Natural killer cell (primary cell): ENCODE results near the gene PCSK9. TPM values are rescaled to one million over a fixed set of nuclear protein-coding genes. Genes with fewer than 3 reads are reported as not detected.

ENCODE experiments used
- ATAC-seq, 3 donors: fragments of 150-1000 bp in 2 of 3; fragments of 200-7000 bp in 1 of 3; cut with Tn5 transposase; 1 replicate in 1 of 3; 2 replicates in 2 of 3; pipeline ENCODE4 v1.10.0; 2021; ENCODE audit warnings: mild to moderate bottlenecking in 2 of 3, moderate library complexity in 2 of 3
- DNase-seq, 2 donors: peaks; one replicate each; pipeline versions ENCODE4 v3.0.0 to v3.0.0-alpha.2; 2013 to 2021; ENCODE audit warnings: mixed read lengths in 1 of 2
- H3K27ac ChIP-seq: one replicate; pipeline ENCODE4 v1.5.1; 2013; ENCODE audit warnings: mild to moderate bottlenecking, low read length
- H3K27me3 ChIP-seq: one replicate; pipeline ENCODE4 v1.6.1; 2013; ENCODE audit warnings: low read length; ENCODE audit not compliant: control insufficient read depth, insufficient read depth
- H3K36me3 ChIP-seq: one replicate; pipeline ENCODE4 v1.6.1; 2013; ENCODE audit warnings: low read length; ENCODE audit not compliant: control insufficient read depth, insufficient read depth
- H3K4me1 ChIP-seq: one replicate; pipeline ENCODE4 v1.6.1; 2013; ENCODE audit warnings: low read length; ENCODE audit not compliant: control insufficient read depth, insufficient read depth
- H3K4me3 ChIP-seq: one replicate; pipeline ENCODE4 v1.5.1; 2013; ENCODE audit warnings: low read length
- H3K9me3 ChIP-seq: one replicate; pipeline ENCODE4 v1.6.1; 2013; ENCODE audit warnings: low read length; ENCODE audit not compliant: control insufficient read depth, insufficient read depth
- H3K27ac Mint-ChIP-seq, 2 donors: one replicate each; pipeline ENCODE4 v1.8.0; 2022; ENCODE audit warnings: mild to moderate bottlenecking in 2 of 2, mixed read lengths in 2 of 2, moderate library complexity in 1 of 2
- H3K27me3 Mint-ChIP-seq, 2 donors: one replicate each; pipeline ENCODE4 v1.8.0; 2022; ENCODE audit warnings: low read depth in 2 of 2, mixed read lengths in 2 of 2
- H3K36me3 Mint-ChIP-seq: one replicate; pipeline ENCODE4 v1.8.0; 2022; ENCODE audit warnings: mixed read lengths
- H3K4me1 Mint-ChIP-seq, 2 donors: one replicate each; pipeline ENCODE4 v1.8.0; 2022; ENCODE audit warnings: mixed read lengths in 2 of 2
- H3K4me3 Mint-ChIP-seq: one replicate; pipeline ENCODE4 v1.8.0; 2022; ENCODE audit warnings: mild to moderate bottlenecking, moderate library complexity, mixed read lengths
- H3K9me3 Mint-ChIP-seq, 2 donors: one replicate each; pipeline ENCODE4 v1.8.0; 2022; ENCODE audit warnings: mixed read lengths in 2 of 2
- CTCF ChIP-seq: fragments of 200-600 bp; IDR thresholded peaks from one replicate; pipeline ENCODE4 v1.8.0; 2022; ENCODE audit warnings: antibody characterized with exemption
- WGBS: methylation state at CpG from one replicate; pipeline ENCODE4 v1.1.7; 2013; ENCODE audit warnings: missing lambda C conversion rate; ENCODE audit not compliant: insufficient coverage; 5-methylcytosine and 5-hydroxymethylcytosine counted together
- intact Hi-C: fragments of 100-400 bp; cut with micrococcal nuclease; formaldehyde crosslinking; loops from one replicate; pipeline ENCODE4 v1.14.2; 2022
- total RNA-seq, 4 donors: library from RNA; stranded (reverse); fragments of 120-200 nt in 1 of 4; gene quantifications; one replicate each; pipeline versions ENCODE4 v1.2.3 to v1.2.4, GENCODE V29; 2013 to 2022

The PCSK9 gene
- total RNA-seq, 3 donors from 2014 or later (not counting 1 experiment from before 2014, with no cell fraction given): not detected

DNA sequence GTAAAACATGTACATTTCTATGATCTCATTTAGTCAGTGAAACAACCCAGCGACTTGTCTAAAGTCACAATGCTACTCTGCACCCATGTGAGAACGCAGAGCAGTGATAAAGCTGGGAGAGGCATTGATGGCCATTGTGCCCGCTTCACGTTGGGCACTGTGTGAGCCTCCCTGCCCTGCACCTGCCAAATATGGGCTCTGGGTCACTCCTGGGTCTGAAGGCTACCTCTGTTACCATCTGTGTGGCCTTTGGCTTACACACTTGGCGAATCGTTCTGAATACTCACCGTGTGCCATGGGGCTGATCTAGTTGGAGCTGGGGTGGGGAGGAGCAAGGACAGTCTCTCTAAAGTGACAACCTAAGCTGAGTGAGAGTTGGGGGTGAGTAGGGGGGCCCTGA, 29.9 kb downstream of the PCSK9 start:
- DNase-seq: no peak
- Mint-ChIP-seq H3K4me1 (peaks cover 11 to 16% of the 10 kb centered on the region in 2 donors), H3K36me3 (peaks cover 47% of the 10 kb centered on the region), H3K27ac (peak overlapping the region; percentile 50 to 59), H3K4me3 (no peak overlapping the region), H3K27me3 (no peaks in the 10 kb centered on the region), H3K9me3 (no peaks in the 10 kb centered on the region)
- TF ChIP-seq CTCF: no peak
- ATAC-seq: no peak
- Histone ChIP-seq H3K36me3 (peaks cover 70% of the 10 kb centered on the region), H3K27ac (no peak overlapping the region), H3K9me3 (no peaks in the 10 kb centered on the region), H3K4me1 (no peaks in the 10 kb centered on the region), H3K27me3 (no peaks in the 10 kb centered on the region), H3K4me3 (no peak overlapping the region)
- 95% methylated on average over 7 of the region's 7 CpGs for WGBS
- intact Hi-C loops: no loop called here

DNA sequence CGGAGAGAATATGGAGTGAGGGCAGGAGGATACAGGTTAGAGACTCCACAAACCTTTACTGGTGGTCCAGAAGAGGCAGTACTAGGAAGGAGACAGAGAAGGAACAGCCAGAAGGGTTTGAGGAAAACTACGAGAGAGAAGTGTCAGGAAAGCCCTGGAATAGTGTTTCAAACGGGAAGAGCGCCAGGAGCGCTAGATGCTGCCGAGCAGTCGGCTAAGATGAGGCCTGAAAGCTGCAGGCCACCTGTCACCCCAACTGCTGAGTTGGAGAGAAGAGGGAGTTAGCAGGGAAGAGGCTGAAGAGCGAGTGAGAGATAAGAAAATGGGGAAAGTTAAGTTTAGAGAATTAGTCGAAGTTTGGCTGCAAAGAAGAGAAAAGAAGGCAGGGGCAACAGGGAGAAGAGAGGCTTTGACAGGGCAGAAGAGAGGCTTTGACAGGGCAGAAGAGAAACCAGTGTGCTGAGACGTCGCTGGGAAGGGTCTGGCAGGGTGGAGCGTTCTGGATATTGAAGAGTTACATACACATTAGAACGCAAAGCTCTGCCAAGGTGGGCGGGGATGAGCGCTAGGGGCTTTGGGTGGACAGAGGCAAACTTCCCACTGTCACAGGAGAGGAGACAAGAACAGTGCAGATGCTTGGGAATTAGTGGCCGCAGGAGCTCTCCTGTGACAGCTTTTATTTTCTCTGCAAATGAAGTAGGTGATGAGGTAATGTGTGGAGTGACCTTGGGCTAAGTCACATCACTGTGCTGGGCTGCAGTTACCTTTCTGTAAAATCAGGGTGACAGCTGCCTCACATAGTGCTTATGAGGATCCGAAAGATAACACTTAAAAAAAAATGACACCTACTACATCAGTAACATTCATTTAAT, 31.2 kb downstream of the PCSK9 start:
- DNase-seq: no peak
- H3K36me3 ChIP-seq: peaks cover 81% of the 10 kb centered on the region
- H3K27ac ChIP-seq: no peak overlapping the region
- Mint-ChIP-seq H3K36me3 (peaks cover 53% of the 10 kb centered on the region), H3K27ac (peak overlapping the region; percentile 50 to 60), H3K27me3 (no peaks in the 10 kb centered on the region), H3K9me3 (no peaks in the 10 kb centered on the region), H3K4me3 (no peak overlapping the region), H3K4me1 (peaks cover 11 to 16% of the 10 kb centered on the region in 2 donors)
- no peaks in the 10 kb centered on the region for H3K27me3 ChIP-seq
- H3K9me3 ChIP-seq: no peaks in the 10 kb centered on the region
- TF ChIP-seq CTCF: no peak
- no peak overlapping the region for H3K4me3 ChIP-seq
- intact Hi-C loops: no loop called here
- no peaks in the 10 kb centered on the region for H3K4me1 ChIP-seq
- no peak for ATAC-seq
- 98% methylated on average over 16 of the region's 17 CpGs for WGBS

- Histone ChIP-seq H3K36me3 (peaks cover 88% of the 10 kb centered on the region), H3K27me3 (no peaks in the 10 kb centered on the region), H3K9me3 (no peaks in the 10 kb centered on the region), H3K27ac (no peak overlapping the region), H3K4me1 (no peaks in the 10 kb centered on the region), H3K4me3 (no peak overlapping the region)
- no peaks in the 10 kb centered on the region for H3K27me3 Mint-ChIP-seq
- H3K4me1 Mint-ChIP-seq: peaks cover 11 to 18% of the 10 kb centered on the region in 2 donors
- DNase-seq (peak in 1 of 2 donors; percentile 9), ATAC-seq (peak; percentile 52 to 65 (median 52))
- H3K27ac Mint-ChIP-seq: peak overlapping the region; percentile 60 to 61
- peak; percentile 18 for TF ChIP-seq CTCF
- no peaks in the 10 kb centered on the region for H3K9me3 Mint-ChIP-seq
- H3K36me3 Mint-ChIP-seq: peaks cover 54% of the 10 kb centered on the region
- 74% methylated on average over 8 of the region's 8 CpGs for WGBS
- intact Hi-C loops: no loop called here
- H3K4me3 Mint-ChIP-seq: no peak overlapping the region
Observed at GRCh38 chr1:55071477-55071876, 32.1 kb downstream of the PCSK9 start.
